Mucosa of descending colon (tissue), 3 donors: ENCODE data around the gene DCP1B. TPM values are rescaled to one million over a fixed set of nuclear protein-coding genes. Genes with fewer than 3 reads are reported as not detected.

Experiments used
- ATAC-seq: fragments of 200-7000 bp; cut with Tn5 transposase; one replicate; pipeline ENCODE4 v1.9.1; 2020; ENCODE audit warnings: mild to moderate bottlenecking, moderate library complexity
- DNase-seq, 3 donors: peaks; one replicate each; pipeline ENCODE4 v3.0.0-alpha.2; 2020
- H3K36me3 ChIP-seq: fragments of 200-600 bp; one replicate; pipeline ENCODE4 v1.8.0; 2021; ENCODE audit warnings: low read depth, mild to moderate bottlenecking
- H3K4me1 ChIP-seq: fragments of 200-600 bp; one replicate; pipeline ENCODE4 v1.8.0; 2021; ENCODE audit warnings: low read depth, mild to moderate bottlenecking
- H3K4me3 ChIP-seq: fragments of 200-600 bp; one replicate; pipeline ENCODE4 v1.8.0; 2021; ENCODE audit warnings: mild to moderate bottlenecking
- H3K9me3 ChIP-seq: fragments of 200-600 bp; one replicate; pipeline ENCODE4 v1.8.0; 2021; ENCODE audit warnings: mild to moderate bottlenecking
- CTCF ChIP-seq: fragments of 200-600 bp; IDR thresholded peaks from one replicate; pipeline ENCODE4 v1.8.0; 2022; ENCODE audit warnings: antibody characterized with exemption, mild to moderate bottlenecking
- intact Hi-C, 2 donors: fragments of 100-400 bp; cut with DNase I in 1 of 2; cut with micrococcal nuclease in 1 of 2; formaldehyde crosslinking; loops; one replicate each; pipeline versions ENCODE4 v1.11.0 to v1.11.1; 2022; cut with DNase I, micrococcal nuclease
- long read RNA-seq, 2 donors: library from polyadenylated mRNA; unstranded; transcript quantifications; one replicate each; pipeline ENCODE4 v2.0.0, GENCODE V29; 2019 to 2021
- total RNA-seq, 3 donors: library from RNA; stranded (reverse); fragmentation: NEBNext Ultra II Directional in 2 of 3; extraction: Animal tissue kit (Norgen Biotek cat#: 25700) in 2 of 3; gene quantifications; one replicate each; pipeline versions ENCODE4 v1.2.1 to v1.2.4, GENCODE V29; 2021 to 2023
- donor health status: DM: no; HTN: no; CAD: no; lungs with moderate emphysema.
- donor health status: DM: no; HTN: no; CAD: no.
- donor health status: DM: no; HTN: yes; CAD: no.

The DCP1B gene
- total RNA-seq: 10 to 100 TPM; 10.1 to 27.3 (median 12.6) TPM
- long read RNA-seq, donor 1, transcript DCP1B-201 (9 exons, 2,086 nt): major isoform, 25 of 37 reads
- long read RNA-seq, donor 1, partial matches to known transcripts: 2 of 37 reads
- long read RNA-seq, donor 1, other reads (novel, unspliced or antisense): 5 of 37 reads
- long read RNA-seq, donor 2, transcript DCP1B-201 (9 exons, 2,086 nt): major isoform, 7 of 10 reads
- long read RNA-seq, donor 2, partial matches to known transcripts: 2 of 10 reads
- long read RNA-seq, donor 2, other reads (novel, unspliced or antisense): 1 of 10 reads

GRCh38 chr12:2004113-2004929 is at the start of gene DCP1B:
TSS of gene DCP1B (minus strand) at chr12:2004457. CDS start at chr12:2004431, 26 bp downstream.
- no peaks in the 10 kb centered on the region for H3K9me3 ChIP-seq
- TF ChIP-seq CTCF: no peak
- peak within 1 kb of the TSS; percentile 87 for H3K4me3 ChIP-seq
- no peaks in the 10 kb centered on the region for H3K36me3 ChIP-seq
- H3K4me1 ChIP-seq: no peaks in the 10 kb centered on the region
- peak; percentile 100 for ATAC-seq
- DNase-seq: peak; percentile 97 to 98 (median 97)
- intact Hi-C loops: no loop called here

GRCh38 chr12:2053691-2054090 is 49.4 kb upstream of the DCP1B start:
- ATAC-seq (no peak), DNase-seq (no peak)
- Histone ChIP-seq H3K4me3 (no peak overlapping the region), H3K9me3 (no peaks in the 10 kb centered on the region), H3K36me3 (no peaks in the 10 kb centered on the region), H3K4me1 (peaks cover 9% of the 10 kb centered on the region)
- intact Hi-C loops: no loop called here
- TF ChIP-seq CTCF: no peak

GRCh38 chr12:2052826-2053678 is 48.8 kb upstream of the DCP1B start, which contains the start of gene CACNA1C:
TSS of gene CACNA1C (plus strand) at chr12:2052987. CDS start at chr12:2053563, 576 bp downstream.
- Histone ChIP-seq H3K36me3 (no peaks in the 10 kb centered on the region), H3K9me3 (no peaks in the 10 kb centered on the region), H3K4me1 (peaks cover 9% of the 10 kb centered on the region), H3K4me3 (no peak within 1 kb of the TSS)
- intact Hi-C loops: no loop called here
- DNase-seq (peak in 2 of 3 donors; percentile 51 to 71), ATAC-seq (peak; percentile 75)
- TF ChIP-seq CTCF: no peak

- intact Hi-C loops: no loop called here
- no peak for DNase-seq
- no peak for TF ChIP-seq CTCF
Measured at GRCh38 chr12:2051700-2052621, 47.7 kb upstream of the DCP1B start.

More at GRCh38 chr12:2051700-2052621, 47.7 kb upstream of the DCP1B start:
- ATAC-seq: no peak
- H3K9me3 ChIP-seq: no peaks in the 10 kb centered on the region
- peaks cover 9% of the 10 kb centered on the region for H3K4me1 ChIP-seq
- H3K4me3 ChIP-seq: no peak overlapping the region
- H3K36me3 ChIP-seq: no peaks in the 10 kb centered on the region
